GM21529 (cell line): ENCODE data around the gene COL24A1.
"Not testable (repeated sequence)": the region's sequence is repeated elsewhere in the genome, so short reads cannot be mapped to it uniquely, and the experiment has no call there.

Experiments used
- ATAC-seq: cut with Tn5 transposase; IDR thresholded peaks from one replicate; pipeline ENCODE4 v1.9.1; 2021; ENCODE audit not compliant: unreplicated experiment

Gene COL24A1

GRCh38 chr1:86084998-86085397, 71.6 kb downstream of the COL24A1 start:
- ATAC-seq: no peak

- no peak for ATAC-seq
These were observed 74.4 kb downstream of the COL24A1 start for GRCh38 chr1:86082183-86082582.

- not testable (repeated sequence) for ATAC-seq
These were observed 84.1 kb downstream of the COL24A1 start for GRCh38 chr1:86072474-86072873.

- not testable (repeated sequence) for ATAC-seq
These were observed 84.7 kb downstream of the COL24A1 start for GRCh38 chr1:86071870-86072269.

- no peak for ATAC-seq
These were observed 86.8 kb downstream of the COL24A1 start for GRCh38 chr1:86069757-86070145.

- ATAC-seq: no peak
These were observed 87.5 kb downstream of the COL24A1 start for GRCh38 chr1:86068841-86069756.

- ATAC-seq: no peak
These were observed 88.3 kb downstream of the COL24A1 start for GRCh38 chr1:86068271-86068721.

- ATAC-seq: no peak
These were observed 88.9 kb downstream of the COL24A1 start for GRCh38 chr1:86067626-86068025.

GRCh38 chr1:86064899-86065298, 91.7 kb downstream of the COL24A1 start:
- ATAC-seq: no peak

- no peak for ATAC-seq
These were observed 92.9 kb downstream of the COL24A1 start for GRCh38 chr1:86063721-86064120.

- ATAC-seq: no peak
These were observed 94.1 kb downstream of the COL24A1 start for GRCh38 chr1:86062453-86062852.

- ATAC-seq: peak; percentile 50
These were observed 95.0 kb downstream of the COL24A1 start for GRCh38 chr1:86061551-86061990.

GRCh38 chr1:86054396-86054795, 102.2 kb downstream of the COL24A1 start:
- ATAC-seq: no peak

- peak; percentile 68 for ATAC-seq
These were observed 103.4 kb downstream of the COL24A1 start for GRCh38 chr1:86052948-86053698.

- no peak for ATAC-seq
These were observed 121.5 kb downstream of the COL24A1 start for GRCh38 chr1:86035101-86035500.

GRCh38 chr1:86030180-86030579, 126.4 kb downstream of the COL24A1 start:
- no peak for ATAC-seq

- ATAC-seq: peak; percentile 60
These were observed 138.2 kb downstream of the COL24A1 start for GRCh38 chr1:86018283-86018923.

GRCh38 chr1:86016076-86016759, 140.4 kb downstream of the COL24A1 start:
- ATAC-seq: peak; percentile 65

- no peak for ATAC-seq
These were observed 141.2 kb downstream of the COL24A1 start for GRCh38 chr1:86015375-86015774.

GRCh38 chr1:86000601-86001000, 156.0 kb downstream of the COL24A1 start:
- ATAC-seq: no peak
